GM12891 (cell line): Measurements from ENCODE around the gene TMEM63B.

Experiments
- PAX5 ChIP-seq: IDR thresholded peaks from 2 replicates; pipeline ENCODE4 v1.6.1; 2011; ENCODE audit warnings: low read length, moderate library complexity, mild to moderate bottlenecking; ENCODE audit not compliant: insufficient read depth, severe bottlenecking
- POLR2AphosphoS5 ChIP-seq: IDR thresholded peaks from 2 replicates; pipeline ENCODE4 v1.6.1; 2011; ENCODE audit warnings: low read depth, low read length, control low read depth

- no peak for TF ChIP-seq POLR2AphosphoS5
- TF ChIP-seq PAX5, result no peak
Observed at GRCh38 chr6:44105146-44105545, 22.2 kb upstream of the TMEM63B start.
